ENCODE results near the gene MICAL2. TPM values are rescaled to one million over a fixed set of nuclear protein-coding genes. Genes with fewer than 3 reads are reported as not detected.

The MICAL2 gene
- total RNA-seq, 2 experiments from 2014 or later = not detected

GRCh38 chr11:12223771-12224536 lies 113.6 kb downstream of the MICAL2 start:
- POLR2A ChIA-PET = interaction anchor here (0.6 kb wide), 2 partner anchors 581 to 719 kb away, joined by 3 read pairs; no protein-coding TSS in a partner anchor
- Histone ChIP-seq H3K9me3 (ENCODE audit: low read length) (no peaks in the 10 kb centered on the region), H3K36me3 (ENCODE audit: insufficient read depth, low read length) (no peaks in the 10 kb centered on the region), H3K4me2 (ENCODE audit: low read length) (no peak overlapping the region), H3K27ac (ENCODE audit: low read depth, low read length, poor library complexity, severe bottlenecking) (no peak overlapping the region), H3K79me2 (ENCODE audit: insufficient read depth, low read depth, low read length) (no peaks in the 10 kb centered on the region), H3K9me2 (ENCODE audit: insufficient read depth, low read length) (no peaks in the 10 kb centered on the region), H2AFZ (ENCODE audit: low read length) (no peak overlapping the region), H4K20me1 (ENCODE audit: insufficient read depth, low read length) (no peaks in the 10 kb centered on the region), H3K4me1 (ENCODE audit: insufficient read depth, low read length, poor library complexity, severe bottlenecking) (no peaks in the 10 kb centered on the region), H3K4me3 (ENCODE audit: low read depth, low read length, poor library complexity, severe bottlenecking) (no peak overlapping the region)
- no peak for DNase-seq (ENCODE audit: low spot score)
- BruUV-seq (replicated peaks) = no TSS peak
- no peak for TF ChIP-seq EZH2phosphoT487 (IDR thresholded peaks at IDR 0.05; ENCODE audit: borderline replicate concordance, low read depth, low read length)
- TF ChIP-seq, protein P1, sequence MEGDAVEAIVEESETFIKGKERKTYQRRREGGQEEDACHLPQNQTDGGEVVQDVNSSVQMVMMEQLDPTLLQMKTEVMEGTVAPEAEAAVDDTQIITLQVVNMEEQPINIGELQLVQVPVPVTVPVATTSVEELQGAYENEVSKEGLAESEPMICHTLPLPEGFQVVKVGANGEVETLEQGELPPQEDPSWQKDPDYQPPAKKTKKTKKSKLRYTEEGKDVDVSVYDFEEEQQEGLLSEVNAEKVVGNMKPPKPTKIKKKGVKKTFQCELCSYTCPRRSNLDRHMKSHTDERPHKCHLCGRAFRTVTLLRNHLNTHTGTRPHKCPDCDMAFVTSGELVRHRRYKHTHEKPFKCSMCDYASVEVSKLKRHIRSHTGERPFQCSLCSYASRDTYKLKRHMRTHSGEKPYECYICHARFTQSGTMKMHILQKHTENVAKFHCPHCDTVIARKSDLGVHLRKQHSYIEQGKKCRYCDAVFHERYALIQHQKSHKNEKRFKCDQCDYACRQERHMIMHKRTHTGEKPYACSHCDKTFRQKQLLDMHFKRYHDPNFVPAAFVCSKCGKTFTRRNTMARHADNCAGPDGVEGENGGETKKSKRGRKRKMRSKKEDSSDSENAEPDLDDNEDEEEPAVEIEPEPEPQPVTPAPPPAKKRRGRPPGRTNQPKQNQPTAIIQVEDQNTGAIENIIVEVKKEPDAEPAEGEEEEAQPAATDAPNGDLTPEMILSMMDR (conservative IDR thresholded peaks at IDR 0.05; ENCODE audit: low read length) = no peak
- intact Hi-C loops (cut with micrococcal nuclease; ENCODE audit: unreplicated experiment) = no loop called here
- CTCF ChIA-PET (ENCODE audit: unreplicated experiment) = no interaction called here

- Histone ChIP-seq H3K4me2 (ENCODE audit: low read length) (no peak overlapping the region), H3K9me3 (ENCODE audit: low read length) (no peaks in the 10 kb centered on the region), H2AFZ (ENCODE audit: low read length) (no peak overlapping the region), H4K20me1 (ENCODE audit: insufficient read depth, low read length) (no peaks in the 10 kb centered on the region), H3K27ac (ENCODE audit: low read depth, low read length, poor library complexity, severe bottlenecking) (no peak overlapping the region), H3K36me3 (ENCODE audit: insufficient read depth, low read length) (no peaks in the 10 kb centered on the region), H3K4me1 (ENCODE audit: insufficient read depth, low read length, poor library complexity, severe bottlenecking) (no peaks in the 10 kb centered on the region), H3K9me2 (ENCODE audit: insufficient read depth, low read length) (no peaks in the 10 kb centered on the region), H3K4me3 (ENCODE audit: low read depth, low read length, poor library complexity, severe bottlenecking) (no peak overlapping the region), H3K79me2 (ENCODE audit: insufficient read depth, low read depth, low read length) (no peaks in the 10 kb centered on the region)
- no peak for TF ChIP-seq EZH2phosphoT487 (IDR thresholded peaks at IDR 0.05; ENCODE audit: borderline replicate concordance, low read depth, low read length)
- TF ChIP-seq, protein P1 (conservative IDR thresholded peaks at IDR 0.05; ENCODE audit: low read length) = no peak
- BruUV-seq (replicated peaks) = no TSS peak
- POLR2A ChIA-PET = no interaction called here
- CTCF ChIA-PET (ENCODE audit: unreplicated experiment) = no interaction called here
- intact Hi-C loops (cut with micrococcal nuclease; ENCODE audit: unreplicated experiment) = no loop called here
- DNase-seq (ENCODE audit: low spot score) = no peak
Measured at GRCh38 chr11:12224537-12224893, 114.1 kb downstream of the MICAL2 start.

DNA sequence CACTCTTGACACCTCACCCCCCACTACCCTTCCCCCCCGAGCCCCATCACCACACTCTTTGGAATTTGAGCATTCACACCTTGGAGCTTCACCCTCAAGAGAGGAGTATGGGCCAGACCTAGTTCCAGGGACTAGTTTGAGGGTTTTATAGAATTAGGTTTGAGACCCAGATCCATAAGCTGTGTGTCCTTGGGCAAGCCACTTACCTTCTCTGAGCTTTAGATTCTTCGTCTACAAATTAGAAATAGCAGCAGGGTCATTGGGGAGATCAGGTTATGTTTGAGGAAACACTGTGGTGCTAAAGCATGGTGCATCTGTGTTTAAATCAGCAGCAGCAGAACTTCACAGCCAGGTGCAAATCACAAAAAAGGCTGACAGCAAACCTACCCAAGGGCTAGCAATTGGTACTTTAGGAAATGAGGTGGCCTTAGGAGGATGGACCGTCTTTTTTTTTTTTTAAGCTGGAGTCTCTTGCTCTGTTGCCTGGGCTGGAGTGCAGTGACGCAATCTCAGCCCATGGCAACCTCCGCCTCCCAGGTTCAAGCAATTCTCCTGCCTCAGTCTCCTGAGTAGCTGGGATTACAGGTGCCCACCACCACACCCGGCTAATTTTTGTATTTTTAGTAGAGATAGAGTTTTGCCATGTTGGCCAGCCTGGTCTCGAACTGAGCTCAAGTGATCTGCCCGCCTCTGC lies 114.8 kb downstream of the MICAL2 start:
- no peak for DNase-seq (ENCODE audit: low spot score)
- Histone ChIP-seq H4K20me1 (ENCODE audit: insufficient read depth, low read length) (no peaks in the 10 kb centered on the region), H3K4me1 (ENCODE audit: insufficient read depth, low read length, poor library complexity, severe bottlenecking) (no peaks in the 10 kb centered on the region), H3K9me3 (ENCODE audit: low read length) (no peaks in the 10 kb centered on the region), H3K36me3 (ENCODE audit: insufficient read depth, low read length) (no peaks in the 10 kb centered on the region), H3K9me2 (ENCODE audit: insufficient read depth, low read length) (no peaks in the 10 kb centered on the region), H3K4me2 (ENCODE audit: low read length) (no peak overlapping the region), H2AFZ (ENCODE audit: low read length) (no peak overlapping the region), H3K4me3 (ENCODE audit: low read depth, low read length, poor library complexity, severe bottlenecking) (no peak overlapping the region), H3K79me2 (ENCODE audit: insufficient read depth, low read depth, low read length) (no peaks in the 10 kb centered on the region), H3K27ac (ENCODE audit: low read depth, low read length, poor library complexity, severe bottlenecking) (no peak overlapping the region)
- CTCF ChIA-PET (ENCODE audit: unreplicated experiment) = interaction anchor here (0.6 kb wide), 1 partner anchor 83 kb away, joined by 3 read pairs; no protein-coding TSS in a partner anchor
- TF ChIP-seq, protein P1 (conservative IDR thresholded peaks at IDR 0.05; ENCODE audit: low read length) = no peak
- TF ChIP-seq EZH2phosphoT487 (IDR thresholded peaks at IDR 0.05; ENCODE audit: borderline replicate concordance, low read depth, low read length) = no peak
- intact Hi-C loops (cut with micrococcal nuclease; ENCODE audit: unreplicated experiment) = no loop called here
- POLR2A ChIA-PET = interaction anchor here (1.0 kb wide), 1 partner anchor 11 kb away, joined by 4 read pairs; no protein-coding TSS in a partner anchor
- BruUV-seq (replicated peaks) = no TSS peak

Measured in OCI-LY7 (cell line).